Measurements from ENCODE around the gene PTPRN2. TPM values are rescaled to one million over a fixed set of nuclear protein-coding genes. Genes with fewer than 3 reads are reported as not detected.

Gene PTPRN2
- total and polyA plus RNA-seq, 2 donors (not counting 1 experiment from before 2014, with no cell fraction given) = 0.54 to 1.2 TPM

GRCh38 chr7:158062661-158063060 is 525.0 kb downstream of the PTPRN2 start:
- Histone ChIP-seq H3K9me3 (ENCODE audit: control insufficient read depth, insufficient read depth, low read depth, low read length) (no peaks in the 10 kb centered on the region), H3K36me3 (ENCODE audit: control insufficient read depth, insufficient read depth, low read length) (no peaks in the 10 kb centered on the region), H3K27ac (ENCODE audit: insufficient read depth, low read length) (no peak overlapping the region), H3K9ac (ENCODE audit: insufficient read depth, low read length) (no peak overlapping the region), H3K4me2 (ENCODE audit: extremely low read depth, insufficient read depth, low read length) (no peak overlapping the region), H3K4me1 (ENCODE audit: control insufficient read depth, extremely low read depth, insufficient read depth, low read length) (no peaks in the 10 kb centered on the region), H3K27me3 (ENCODE audit: control insufficient read depth, insufficient read depth, low read length) (no peaks in the 10 kb centered on the region), H3K79me2 (ENCODE audit: control insufficient read depth, insufficient read depth, low read length) (no peaks in the 10 kb centered on the region), H3K4me3 (replicated peaks in 1 of 4; ENCODE audit: control extremely low read depth in 1 of 4, insufficient read depth in 1 of 4, low read depth in 3 of 4, low read length in 4 of 4) (no peak overlapping the region), H4K20me1 (ENCODE audit: control insufficient read depth, extremely low read depth, insufficient read depth, low read length) (no peaks in the 10 kb centered on the region), H2AFZ (ENCODE audit: low read length) (no peak overlapping the region)
- no peak for DNase-seq (ENCODE audit: low read depth in 2 of 2)
- TF ChIP-seq EZH2 (IDR thresholded peaks at IDR 0.05; ENCODE audit: low read length, missing control alignments) = no peak
- TF ChIP-seq CTCF (conservative IDR thresholded peaks at IDR 0.05 in 1 of 2, IDR thresholded peaks at IDR 0.05 in 1 of 2; ENCODE audit: low read depth in 1 of 2, low read length in 2 of 2) = no peak

GRCh38 chr7:158061884-158062656 is 525.6 kb downstream of the PTPRN2 start:
- Histone ChIP-seq H3K9me3 (ENCODE audit: control insufficient read depth, insufficient read depth, low read depth, low read length) (no peaks in the 10 kb centered on the region), H3K27ac (ENCODE audit: insufficient read depth, low read length) (no peak overlapping the region)

More at GRCh38 chr7:158061884-158062656, 525.6 kb downstream of the PTPRN2 start:
- no peak for DNase-seq (ENCODE audit: low read depth in 2 of 2)
- Histone ChIP-seq H3K4me1 (ENCODE audit: control insufficient read depth, extremely low read depth, insufficient read depth, low read length) (no peaks in the 10 kb centered on the region), H3K9ac (ENCODE audit: insufficient read depth, low read length) (no peak overlapping the region), H4K20me1 (ENCODE audit: control insufficient read depth, extremely low read depth, insufficient read depth, low read length) (no peaks in the 10 kb centered on the region), H3K4me2 (ENCODE audit: extremely low read depth, insufficient read depth, low read length) (no peak overlapping the region), H3K27me3 (ENCODE audit: control insufficient read depth, insufficient read depth, low read length) (no peaks in the 10 kb centered on the region), H2AFZ (ENCODE audit: low read length) (no peak overlapping the region), H3K36me3 (ENCODE audit: control insufficient read depth, insufficient read depth, low read length) (no peaks in the 10 kb centered on the region), H3K79me2 (ENCODE audit: control insufficient read depth, insufficient read depth, low read length) (no peaks in the 10 kb centered on the region), H3K4me3 (replicated peaks in 1 of 4; ENCODE audit: control extremely low read depth in 1 of 4, insufficient read depth in 1 of 4, low read depth in 3 of 4, low read length in 4 of 4) (no peak overlapping the region)
- no peak for TF ChIP-seq EZH2 (IDR thresholded peaks at IDR 0.05; ENCODE audit: low read length, missing control alignments)
- no peak for TF ChIP-seq CTCF (conservative IDR thresholded peaks at IDR 0.05 in 1 of 2, IDR thresholded peaks at IDR 0.05 in 1 of 2; ENCODE audit: low read depth in 1 of 2, low read length in 2 of 2)

Measured in fibroblast of lung (primary cell).